Sigmoid colon (tissue), 7 donors: Measurements from ENCODE around the gene WIPF2. TPM values are rescaled to one million over a fixed set of nuclear protein-coding genes. Genes with fewer than 3 reads are reported as not detected.
A peak's percentile ranks its signal among the peaks of the same experiment; 100 is the strongest.

Source experiments
- DNase-seq: peaks from one replicate; pipeline ENCODE4 v3.0.0-alpha.2; 2019
- H3K27ac ChIP-seq, 4 donors: fragments of 200-600 bp; sonication (generic); one replicate each; pipeline ENCODE4 v1.5.1; 2016 to 2019; ENCODE audit warnings: mild to moderate bottlenecking in 1 of 4
- H3K27me3 ChIP-seq, 3 donors: fragments of 200-600 bp; sonication (generic); one replicate each; pipeline ENCODE4 v1.5.1; 2019; ENCODE audit warnings: mild to moderate bottlenecking in 1 of 3
- H3K36me3 ChIP-seq, 4 donors: fragments of 200-600 bp; sonication (generic); one replicate each; pipeline ENCODE4 v1.5.1; 2016 to 2019
- H3K4me1 ChIP-seq, 4 donors: fragments of 200-600 bp; sonication (generic); one replicate each; pipeline ENCODE4 v1.5.1; 2017 to 2019
- H3K4me3 ChIP-seq, 4 donors: fragments of 200-600 bp; sonication (generic); one replicate each; pipeline ENCODE4 v1.5.1; 2017 to 2019; ENCODE audit warnings: mild to moderate bottlenecking in 2 of 4, moderate library complexity in 1 of 4
- H3K9me3 ChIP-seq, 4 donors: fragments of 200-600 bp in 3 of 4; sonication (generic) in 3 of 4; one replicate each; pipeline versions ENCODE4 v1.5.1 to v1.6.1; 2013 to 2019
- EP300 ChIP-seq, 4 donors: sonication (generic); formaldehyde crosslinking; IDR thresholded peaks; one replicate each; pipeline ENCODE4 v1.6.1; 2017; ENCODE audit warnings: antibody characterized with exemption in 4 of 4
- POLR2A ChIP-seq, 2 donors: fragments of 450-650 bp; IDR thresholded peaks; one replicate each; pipeline ENCODE4 v1.6.1; 2016; ENCODE audit warnings: antibody characterized with exemption in 2 of 2, mild to moderate bottlenecking in 2 of 2, moderate library complexity in 2 of 2
- POLR2AphosphoS5 ChIP-seq, 4 donors: sonication (generic); formaldehyde crosslinking; IDR thresholded peaks; one replicate each; pipeline ENCODE4 v1.6.1; 2017; ENCODE audit warnings: antibody characterized with exemption in 4 of 4
- WGBS, 2 donors: extraction: QIAGEN DNeasy Blood & Tissue Kit; methylation state at CpG; one replicate each; pipeline ENCODE4 v1.1.7; 2013; 5-methylcytosine and 5-hydroxymethylcytosine counted together
- intact Hi-C: fragments of 100-400 bp; cut with DNase I; formaldehyde crosslinking; loops from one replicate; pipeline ENCODE4 v1.15.1; 2023
- polyA plus RNA-seq, 3 donors: library from polyadenylated mRNA; stranded (reverse); fragments of 200-250 nt; gene quantifications; one replicate each; pipeline ENCODE4 v1.2.3, GENCODE V29; 2013
- total RNA-seq, 4 donors: library from RNA; depleted of rRNA; stranded (reverse); fragments of >200 nt; gene quantifications; one replicate each; pipeline ENCODE4 v1.1.0, GENCODE V29; 2016
- TF ChIP-seq, protein P1 (sequence below), 4 experiments: fragments of 450-650 bp in 3 of 4; fragments of 200-600 bp in 1 of 4; IDR thresholded peaks; one replicate each; pipeline ENCODE4 v1.5.1; 2016 to 2019; ENCODE audit warnings: antibody characterized with exemption in 4 of 4, mild to moderate bottlenecking in 3 of 4, moderate library complexity in 2 of 4
- donor health status: healthy with polysubstance abuse.
- donor health status: Bipolar disorder and iron deficiency.
- donor health status: healthy.

Gene WIPF2
- total and polyA plus RNA-seq, 7 donors: 6.7 to 20.3 (median 10.2) TPM

- WGBS, 2 donors: 67 to 78% methylated on average over 3 of the region's 3 CpGs
- H3K36me3 ChIP-seq: peaks cover 24 to 76% (median 30%) of the 10 kb centered on the region in 4 donors
- no peak overlapping the region for H3K27ac ChIP-seq
- no peaks in the 10 kb centered on the region for H3K27me3 ChIP-seq
- no peaks in the 10 kb centered on the region for H3K9me3 ChIP-seq
- peaks cover 0 to 20% (median 18%) of the 10 kb centered on the region in 4 donors for H3K4me1 ChIP-seq
- no peak overlapping the region for H3K4me3 ChIP-seq
- TF ChIP-seq EP300 (IDR thresholded peaks at IDR 0.05): no peak
- intact Hi-C loops: loop anchor here (5.0 kb wide), 1 partner anchor 146 kb away; no protein-coding TSS in a partner anchor
- DNase-seq: no peak
These were observed 45.3 kb upstream of the WIPF2 start for GRCh38 chr17:40173778-40174135.

- intact Hi-C loops: loop anchor here (5.0 kb wide), 1 partner anchor 147 kb away; no protein-coding TSS in a partner anchor
- TF ChIP-seq POLR2AphosphoS5 (IDR thresholded peaks at IDR 0.05): no peak
- no peak for TF ChIP-seq EP300 (IDR thresholded peaks at IDR 0.05)
- TF ChIP-seq, protein P1, sequence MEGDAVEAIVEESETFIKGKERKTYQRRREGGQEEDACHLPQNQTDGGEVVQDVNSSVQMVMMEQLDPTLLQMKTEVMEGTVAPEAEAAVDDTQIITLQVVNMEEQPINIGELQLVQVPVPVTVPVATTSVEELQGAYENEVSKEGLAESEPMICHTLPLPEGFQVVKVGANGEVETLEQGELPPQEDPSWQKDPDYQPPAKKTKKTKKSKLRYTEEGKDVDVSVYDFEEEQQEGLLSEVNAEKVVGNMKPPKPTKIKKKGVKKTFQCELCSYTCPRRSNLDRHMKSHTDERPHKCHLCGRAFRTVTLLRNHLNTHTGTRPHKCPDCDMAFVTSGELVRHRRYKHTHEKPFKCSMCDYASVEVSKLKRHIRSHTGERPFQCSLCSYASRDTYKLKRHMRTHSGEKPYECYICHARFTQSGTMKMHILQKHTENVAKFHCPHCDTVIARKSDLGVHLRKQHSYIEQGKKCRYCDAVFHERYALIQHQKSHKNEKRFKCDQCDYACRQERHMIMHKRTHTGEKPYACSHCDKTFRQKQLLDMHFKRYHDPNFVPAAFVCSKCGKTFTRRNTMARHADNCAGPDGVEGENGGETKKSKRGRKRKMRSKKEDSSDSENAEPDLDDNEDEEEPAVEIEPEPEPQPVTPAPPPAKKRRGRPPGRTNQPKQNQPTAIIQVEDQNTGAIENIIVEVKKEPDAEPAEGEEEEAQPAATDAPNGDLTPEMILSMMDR (IDR thresholded peaks at IDR 0.05): no peak
- TF ChIP-seq POLR2A (IDR thresholded peaks at IDR 0.05): no peak
- peaks cover 20 to 68% (median 26%) of the 10 kb centered on the region in 4 donors for H3K36me3 ChIP-seq
These were observed 44.6 kb upstream of the WIPF2 start for GRCh38 chr17:40174514-40174913.

DNA sequence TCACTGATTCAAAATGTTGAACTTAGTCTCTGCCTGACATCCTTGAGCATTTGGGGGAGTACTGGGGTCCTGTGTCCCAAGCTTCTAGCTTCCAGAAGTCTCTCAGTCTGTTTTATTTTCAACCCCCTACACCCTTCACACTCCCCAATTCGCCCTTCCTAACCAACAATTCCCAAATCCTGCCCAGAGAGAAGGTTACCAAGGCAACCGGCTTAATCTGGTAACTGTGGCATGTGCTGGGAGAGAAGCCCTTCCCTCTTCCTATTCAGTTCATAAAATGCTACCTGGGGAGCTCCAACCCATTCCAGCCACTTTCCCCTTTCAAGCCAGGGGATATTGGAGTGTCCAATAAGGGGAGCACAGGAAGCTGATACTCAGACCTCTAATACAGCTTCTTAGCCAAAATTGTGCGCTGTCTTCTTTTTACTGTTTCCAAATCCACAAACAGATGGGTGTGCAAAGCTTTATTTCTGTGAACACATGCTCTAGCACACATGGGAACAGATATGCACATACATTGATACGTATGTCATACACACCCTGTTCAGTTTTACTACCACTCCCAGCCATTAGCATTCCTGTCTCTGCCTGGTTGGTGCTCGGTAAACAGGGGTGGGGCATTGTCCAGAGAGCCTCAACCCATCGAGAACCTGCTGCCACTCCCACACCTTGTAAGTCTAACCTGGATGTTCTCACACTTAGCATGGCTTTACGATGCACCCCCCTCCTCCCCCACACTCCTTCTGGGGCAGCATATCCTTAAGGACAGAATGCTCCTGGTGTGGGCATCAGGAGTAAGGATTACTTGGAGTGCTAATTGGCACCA lies 43.0 kb upstream of the WIPF2 start:
- DNase-seq: no peak
- Histone ChIP-seq H3K36me3 (peaks cover 6 to 52% (median 13%) of the 10 kb centered on the region in 4 donors), H3K27me3 (no peaks in the 10 kb centered on the region), H3K9me3 (no peaks in the 10 kb centered on the region), H3K27ac (no peak overlapping the region), H3K4me1 (peaks cover 0 to 20% (median 18%) of the 10 kb centered on the region in 4 donors), H3K4me3 (no peak overlapping the region)
- intact Hi-C loops: loop anchor here (5.0 kb wide), 1 partner anchor 34 kb away; the partner anchor contains the start of gene CASC3
- TF ChIP-seq POLR2A (IDR thresholded peaks at IDR 0.05) (peak in 1 of 2 donors; percentile 48), POLR2AphosphoS5 (IDR thresholded peaks at IDR 0.05) (no peak)
- WGBS, 2 donors: 28 to 78% methylated on average over 7 of the region's 7 CpGs

More at GRCh38 chr17:40174514-40174913, 44.6 kb upstream of the WIPF2 start:
- WGBS, 2 donors: 92 to 94% methylated on average over 1 of the region's 1 CpG
- no peak overlapping the region for H3K4me3 ChIP-seq
- no peak overlapping the region for H3K27ac ChIP-seq
- H3K27me3 ChIP-seq: no peaks in the 10 kb centered on the region
- H3K9me3 ChIP-seq: no peaks in the 10 kb centered on the region
- H3K4me1 ChIP-seq: peaks cover 0 to 20% (median 18%) of the 10 kb centered on the region in 4 donors
- no peak for DNase-seq

GRCh38 chr17:40176754-40177110 lies 42.4 kb upstream of the WIPF2 start:
- TF ChIP-seq POLR2A (IDR thresholded peaks at IDR 0.05) (peak in 1 of 2 donors; percentile 5), POLR2AphosphoS5 (IDR thresholded peaks at IDR 0.05) (no peak), EP300 (IDR thresholded peaks at IDR 0.05) (no peak)
- TF ChIP-seq, protein P1 (IDR thresholded peaks at IDR 0.05): no peak
- Histone ChIP-seq H3K36me3 (peaks cover 0 to 46% (median 7%) of the 10 kb centered on the region in 4 donors), H3K4me3 (no peak overlapping the region), H3K4me1 (peaks cover 0 to 20% (median 18%) of the 10 kb centered on the region in 4 donors), H3K9me3 (no peaks in the 10 kb centered on the region), H3K27ac (no peak overlapping the region), H3K27me3 (no peaks in the 10 kb centered on the region)
- 25 to 74% methylated on average over 2 of the region's 2 CpGs for WGBS, 2 donors
- no peak for DNase-seq
- intact Hi-C loops: loop anchor here (5.0 kb wide), 1 partner anchor 34 kb away; the partner anchor contains the start of gene CASC3

DNA sequence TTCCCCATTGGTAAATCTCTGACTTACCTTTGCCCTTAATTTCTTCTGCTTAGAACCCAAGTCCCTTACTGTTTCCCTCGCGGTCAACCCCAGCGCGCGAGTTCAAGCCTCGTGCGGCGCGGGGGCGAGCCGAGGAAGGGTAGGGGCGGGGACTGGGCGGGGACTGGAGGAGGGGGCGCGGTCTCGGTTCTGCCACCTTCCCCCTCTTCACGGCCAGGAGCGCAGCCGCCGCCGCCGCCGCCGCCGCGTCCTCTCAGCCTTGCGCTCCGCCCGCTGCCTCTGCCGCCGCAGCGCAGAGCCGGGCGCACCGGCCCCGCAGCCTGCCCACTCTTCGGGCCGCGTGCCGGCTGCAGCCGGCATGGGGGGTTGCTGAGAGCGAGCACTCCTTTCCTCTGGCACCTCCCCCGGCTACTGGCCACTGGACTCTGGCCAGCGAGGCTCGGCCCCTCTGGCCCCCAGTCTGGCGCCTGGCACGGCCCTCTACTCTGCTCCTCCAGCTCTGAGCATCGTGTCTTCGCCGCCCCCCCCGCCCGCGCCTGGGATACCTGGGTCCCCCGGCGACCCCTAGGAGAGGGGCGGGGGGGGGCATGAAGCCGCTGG lies 41.7 kb upstream of the WIPF2 start, which contains the start of gene RAPGEFL1:
Gene RAPGEFL1 (plus strand): TSS at position 196 of the 600 bp plus-strand sequence. CDS start 392 bp downstream, at position 588.
- intact Hi-C loops: loop anchor here (5.0 kb wide), 1 partner anchor 35 kb away; the partner anchor contains the start of gene CASC3
- 1% methylated on average over 57 of the region's 57 CpGs for WGBS, 2 donors
- peak within 1 kb of the TSS; percentile 34 to 57 (median 50) for H3K4me3 ChIP-seq
- H3K36me3 ChIP-seq: peaks cover 0 to 40% (median under 1%) of the 10 kb centered on the region in 4 donors
- H3K4me1 ChIP-seq: peaks cover 0 to 20% (median 18%) of the 10 kb centered on the region in 4 donors
- no peaks in the 10 kb centered on the region for H3K9me3 ChIP-seq
- peak within 1 kb of the TSS in 2 of 4 donors; percentile 43 to 54 for H3K27ac ChIP-seq
- H3K27me3 ChIP-seq: no peaks in the 10 kb centered on the region
- no peak for TF ChIP-seq POLR2A (IDR thresholded peaks at IDR 0.05)
- TF ChIP-seq, protein P1 (IDR thresholded peaks at IDR 0.05): no peak
- peak in 1 of 4 donors; percentile 37 for TF ChIP-seq POLR2AphosphoS5 (IDR thresholded peaks at IDR 0.05)
- TF ChIP-seq EP300 (IDR thresholded peaks at IDR 0.05): no peak
- peak; percentile 87 for DNase-seq
